ENCODE data around the gene LPAR1.

The LPAR1 gene

DNA sequence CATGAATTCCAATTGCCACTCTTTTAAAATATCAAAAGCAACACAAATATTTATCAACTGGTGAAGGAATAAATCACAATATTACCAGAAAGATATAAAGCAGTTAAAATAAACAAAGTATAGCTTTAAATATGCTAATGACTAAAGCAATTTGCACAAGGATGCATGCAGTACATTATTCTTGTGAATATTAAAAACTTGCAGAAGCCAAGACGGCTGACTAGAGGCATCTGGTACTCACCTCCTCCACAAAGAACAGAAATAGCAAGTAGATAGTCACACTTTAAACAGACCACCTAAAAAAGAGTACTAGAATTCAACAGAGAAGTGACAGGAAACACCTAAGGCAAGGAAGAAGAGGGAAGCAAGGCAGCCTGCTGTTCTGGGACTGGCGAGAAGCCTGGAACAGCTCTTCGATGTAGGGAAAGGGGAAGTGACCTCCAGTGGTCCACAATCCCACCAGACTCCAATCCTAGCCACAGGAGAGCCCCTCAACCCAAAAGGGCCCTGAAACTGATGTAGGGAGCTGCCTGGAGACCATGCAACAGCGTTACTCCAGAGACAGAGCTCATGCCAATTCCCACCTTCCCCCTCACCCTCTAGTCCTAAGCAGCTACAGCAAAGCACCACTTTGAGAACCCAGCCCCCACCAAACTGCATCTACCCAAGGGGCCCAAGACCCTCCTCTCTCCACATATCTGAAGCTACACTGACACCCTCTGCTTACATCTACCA, 86.3 kb downstream of the LPAR1 start:
- no peak for DNase-seq (ENCODE audit: low spot score)

- DNase-seq (ENCODE audit: low spot score), result no peak
Observed at GRCh38 chr9:110950041-110950645, 88.1 kb downstream of the LPAR1 start.

DNA sequence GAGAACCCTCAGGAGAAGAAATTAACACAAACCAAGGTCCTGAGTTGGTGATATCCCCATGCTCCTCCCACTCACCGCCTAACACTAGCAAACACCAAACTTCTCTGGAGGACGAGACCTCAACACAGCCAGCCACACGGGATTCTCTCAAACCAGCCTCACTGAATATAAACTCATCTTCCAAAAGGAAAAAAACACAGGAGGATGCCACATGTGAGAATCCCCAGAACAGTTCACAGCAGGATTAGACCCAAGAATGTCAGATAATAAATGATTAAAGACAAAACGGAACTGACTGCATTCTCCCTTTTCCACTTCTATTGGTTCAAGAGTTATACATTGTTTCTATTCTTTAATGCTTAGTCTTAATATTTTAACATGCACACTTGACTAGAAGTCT, 89.2 kb downstream of the LPAR1 start:
- peak; percentile 16 for DNase-seq (ENCODE audit: low spot score)

DNA sequence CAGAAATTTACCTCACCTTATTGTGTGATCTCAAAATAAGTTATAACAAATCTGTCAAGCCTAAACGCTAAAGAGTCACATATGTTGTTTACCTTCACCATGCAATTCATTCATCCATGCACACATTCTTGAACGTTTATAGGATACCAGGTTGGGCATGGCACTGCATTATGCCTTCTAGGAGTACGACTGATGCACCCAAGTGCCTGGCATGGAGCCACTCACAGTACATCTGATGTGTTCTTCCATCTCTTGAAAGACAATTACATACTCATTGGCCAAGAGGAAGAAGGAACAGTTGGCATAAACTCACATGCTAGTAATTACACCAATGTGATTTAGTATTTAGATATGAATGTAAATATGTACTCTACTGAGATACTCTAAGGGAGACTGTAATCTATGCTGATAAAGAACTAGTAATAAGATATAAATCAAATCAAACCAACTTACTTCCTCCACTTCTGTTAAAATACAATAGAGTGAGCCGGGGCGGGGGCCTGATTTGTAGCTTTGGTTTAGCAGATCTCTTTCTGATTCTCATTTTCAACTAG, 90.7 kb downstream of the LPAR1 start:
- no peak for DNase-seq (ENCODE audit: low spot score)

DNA sequence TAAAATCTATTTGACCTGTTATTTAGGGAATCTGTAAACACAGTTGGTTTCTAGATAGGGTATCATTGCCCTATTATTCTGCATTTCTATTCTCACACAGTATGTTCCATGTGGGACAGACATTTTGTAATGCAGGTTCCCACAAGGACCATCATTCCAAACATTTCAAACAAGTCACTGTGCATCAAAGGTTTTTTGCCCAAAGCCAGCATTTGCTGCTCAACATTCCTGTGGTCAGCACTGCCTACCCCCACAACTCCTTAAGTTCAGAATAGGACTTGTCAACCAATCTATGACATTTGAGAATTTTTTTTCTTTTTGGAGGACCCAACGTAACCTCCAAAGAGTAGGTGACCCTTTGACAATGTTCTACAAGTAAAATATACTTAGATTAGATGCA, 95.7 kb downstream of the LPAR1 start:
- peak; percentile 61 for DNase-seq (ENCODE audit: low spot score)

GRCh38 chr9:110940951-110941557, 97.2 kb downstream of the LPAR1 start:
- DNase-seq (ENCODE audit: low spot score), result no peak

DNA sequence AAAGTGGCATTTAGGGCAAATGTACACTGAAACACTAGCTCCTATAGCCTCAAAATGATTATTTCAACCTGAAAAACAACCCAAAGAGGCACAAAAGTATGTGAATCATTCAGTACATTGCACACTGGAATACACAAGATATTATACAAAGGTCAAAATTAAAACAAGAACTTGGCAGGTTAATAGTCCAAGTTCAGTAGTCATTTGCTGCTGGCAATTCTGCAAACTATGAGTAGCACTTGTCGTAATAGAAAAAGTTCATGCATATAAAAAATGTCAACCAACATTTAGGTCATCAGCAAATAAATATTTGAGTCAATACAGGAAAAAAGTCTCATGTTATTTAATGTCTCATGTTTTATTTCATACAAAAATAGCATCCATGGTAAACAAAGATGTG, 98.7 kb downstream of the LPAR1 start:
- DNase-seq (ENCODE audit: low spot score), result no peak

- no peak for DNase-seq (ENCODE audit: low spot score)
Observed at GRCh38 chr9:110939047-110939446, 99.2 kb downstream of the LPAR1 start.

GRCh38 chr9:110938242-110938641, 100.0 kb downstream of the LPAR1 start:
- no peak for DNase-seq (ENCODE audit: low spot score)

- peak; percentile 72 for DNase-seq (ENCODE audit: low spot score)
Observed at GRCh38 chr9:110936719-110937452, 101.4 kb downstream of the LPAR1 start.

DNA sequence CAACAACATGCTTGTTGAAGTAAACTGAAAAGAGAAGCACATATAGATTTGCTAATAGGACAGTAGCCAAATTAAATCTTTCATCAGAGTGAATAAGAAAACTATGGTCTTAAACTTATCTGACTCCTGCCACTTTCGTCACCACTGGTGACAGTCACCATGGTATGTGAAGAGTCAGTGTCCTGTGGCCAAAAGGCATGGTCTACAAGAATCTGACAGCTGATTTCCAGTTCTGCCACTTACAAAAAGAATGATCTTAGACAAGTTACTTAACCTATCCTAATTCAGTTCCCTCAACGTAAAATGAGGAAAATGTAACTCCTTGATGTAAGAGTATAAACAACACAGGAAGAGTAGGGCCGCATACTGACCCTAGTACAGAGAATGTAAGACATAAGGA, 102.0 kb downstream of the LPAR1 start:
- DNase-seq (ENCODE audit: low spot score), result no peak

GRCh38 chr9:110935829-110936228, 102.4 kb downstream of the LPAR1 start:
- DNase-seq (ENCODE audit: low spot score), result no peak

GRCh38 chr9:110933350-110934001, 104.8 kb downstream of the LPAR1 start:
- DNase-seq (ENCODE audit: low spot score), result no peak

DNA sequence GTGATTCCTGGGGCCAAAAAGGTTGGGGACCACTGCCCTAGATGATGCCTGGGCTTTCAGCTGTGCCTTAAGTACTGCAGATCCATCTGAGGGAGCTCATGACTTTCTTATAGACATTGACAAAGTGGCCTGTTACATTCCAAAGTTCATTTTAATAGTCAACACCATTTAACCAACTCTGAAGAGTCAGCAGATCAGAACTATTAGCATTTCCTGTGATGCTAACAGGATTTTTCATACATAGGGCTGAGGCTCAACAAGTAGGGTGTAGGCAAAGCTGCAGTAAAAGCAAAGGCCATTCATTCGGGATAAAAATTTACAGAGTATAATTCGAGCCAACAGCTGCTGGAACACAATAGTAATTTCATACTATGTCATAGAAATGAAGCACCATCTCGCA, 105.4 kb downstream of the LPAR1 start:
- no peak for DNase-seq (ENCODE audit: low spot score)

DNA sequence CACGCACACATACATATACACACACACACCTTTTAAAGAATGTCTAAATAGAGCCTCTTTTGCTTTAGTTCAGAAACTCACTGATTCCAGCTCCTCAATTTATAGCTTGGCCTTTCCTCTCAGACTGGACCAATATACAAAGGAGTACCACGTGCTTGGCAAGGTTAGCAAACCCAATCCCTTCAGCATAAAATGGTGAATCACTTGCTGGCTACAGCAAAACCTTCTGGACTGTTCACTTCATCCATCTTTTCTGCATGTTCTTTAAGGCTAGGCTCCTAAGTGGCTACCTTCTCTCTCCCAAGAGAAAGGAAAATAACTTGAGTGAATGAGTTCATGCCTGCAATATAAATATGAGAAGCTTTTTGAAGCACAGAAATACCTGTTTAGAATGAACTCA, 109.7 kb downstream of the LPAR1 start:
- DNase-seq (ENCODE audit: low spot score), result no peak

DNA sequence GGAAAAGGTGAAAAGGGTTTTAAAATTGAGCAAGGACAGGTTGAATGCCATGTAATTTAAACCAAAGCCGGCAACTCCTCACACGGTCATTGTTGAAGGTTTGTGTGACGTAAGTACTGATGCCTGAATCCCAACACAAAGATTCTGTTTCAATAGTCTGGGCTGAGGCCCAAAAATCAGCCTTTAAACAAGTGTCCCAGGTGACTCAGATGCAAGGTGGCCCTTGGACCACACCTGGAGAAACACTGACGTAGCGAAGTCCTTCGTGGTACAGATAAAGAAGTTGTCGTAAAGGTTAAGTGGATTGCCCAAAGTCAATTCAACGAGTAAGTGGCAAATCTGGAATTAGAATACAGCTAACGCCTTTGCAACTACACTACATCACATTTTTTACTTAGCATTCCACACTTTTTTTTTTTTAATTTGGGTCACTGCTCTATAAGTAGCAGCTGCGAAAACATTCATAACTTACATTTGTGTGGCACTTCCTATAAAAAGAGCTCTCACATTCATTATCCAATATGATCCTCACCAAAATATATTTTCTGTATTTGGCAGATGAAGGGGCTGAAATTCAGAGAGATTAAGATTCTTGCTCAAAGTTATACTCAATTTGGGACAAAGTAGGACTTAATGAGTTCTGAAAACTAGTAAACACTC, 111.3 kb downstream of the LPAR1 start:
- DNase-seq (ENCODE audit: low spot score), result no peak

DNA sequence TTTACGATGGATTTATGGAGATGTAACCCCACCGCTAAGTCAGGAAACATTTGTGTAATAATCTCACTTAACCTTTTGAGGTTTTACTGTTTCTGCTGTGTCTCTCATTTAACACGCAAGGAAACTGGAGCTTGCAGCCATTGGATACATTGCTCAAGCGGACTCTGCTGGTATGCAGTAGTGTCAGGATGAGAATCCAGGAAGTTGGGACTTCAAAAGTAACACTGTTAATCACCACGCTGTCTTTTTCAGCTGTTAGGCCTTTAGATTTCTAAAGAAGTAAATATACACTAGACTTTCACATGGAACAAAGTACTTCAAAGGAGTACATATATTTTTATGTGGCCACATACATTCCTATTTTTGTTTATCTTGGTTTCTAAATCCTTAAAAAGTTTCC, 114.7 kb downstream of the LPAR1 start:
- DNase-seq (ENCODE audit: low spot score), result no peak

DNA sequence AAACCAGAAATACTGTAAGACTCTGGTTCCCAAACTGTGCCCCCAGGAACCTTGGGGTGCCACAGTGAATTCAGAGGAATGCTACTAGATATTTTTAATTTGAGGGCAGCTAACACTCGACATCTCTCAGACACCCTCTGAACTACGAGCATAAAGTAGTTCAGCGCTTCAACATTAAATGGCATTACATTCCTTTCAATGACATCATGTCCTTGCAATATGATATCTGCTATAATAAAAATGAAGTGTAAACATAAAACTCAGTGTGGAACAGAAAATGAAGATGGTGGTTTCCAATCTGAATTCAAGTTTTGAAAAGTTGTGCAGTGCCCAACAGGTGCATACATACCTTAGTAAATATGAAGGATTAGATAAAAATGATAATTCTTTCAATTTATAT, 116.1 kb downstream of the LPAR1 start:
- no peak for DNase-seq (ENCODE audit: low spot score)

GRCh38 chr9:110921705-110922104, 116.6 kb downstream of the LPAR1 start:
- no peak for DNase-seq (ENCODE audit: low spot score)

GRCh38 chr9:110919609-110920008, 118.7 kb downstream of the LPAR1 start:
- DNase-seq (ENCODE audit: low spot score), result peak; percentile 73

GRCh38 chr9:110919050-110919435, 119.2 kb downstream of the LPAR1 start:
- DNase-seq (ENCODE audit: low spot score), result no peak
